ENCODE results near the gene TBC1D23.
"Not testable (repeated sequence)": the region's sequence is repeated elsewhere in the genome, so short reads cannot be mapped to it uniquely, and the experiment has no call there.

The TBC1D23 gene

DNA sequence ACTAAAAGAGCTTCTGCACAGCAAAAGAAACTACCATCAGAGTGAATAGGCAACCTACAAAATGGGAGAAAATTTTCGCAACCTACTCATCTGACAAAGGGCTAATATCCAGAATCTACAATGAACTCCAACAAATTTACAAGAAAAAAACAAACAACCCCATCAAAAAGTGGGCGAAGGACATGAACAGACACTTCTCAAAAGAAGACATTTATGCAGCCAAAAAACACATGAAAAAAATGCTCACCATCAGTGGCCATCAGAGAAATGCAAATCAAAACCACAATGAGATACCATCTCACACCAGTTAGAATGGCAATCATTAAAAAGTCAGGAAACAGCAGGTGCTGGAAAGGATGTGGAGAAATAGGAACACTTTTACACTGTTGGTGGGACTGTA is 91.0 kb downstream of the TBC1D23 start:
- not testable (repeated sequence) for DNase-seq (ENCODE audit: low read depth, low spot score)

DNA sequence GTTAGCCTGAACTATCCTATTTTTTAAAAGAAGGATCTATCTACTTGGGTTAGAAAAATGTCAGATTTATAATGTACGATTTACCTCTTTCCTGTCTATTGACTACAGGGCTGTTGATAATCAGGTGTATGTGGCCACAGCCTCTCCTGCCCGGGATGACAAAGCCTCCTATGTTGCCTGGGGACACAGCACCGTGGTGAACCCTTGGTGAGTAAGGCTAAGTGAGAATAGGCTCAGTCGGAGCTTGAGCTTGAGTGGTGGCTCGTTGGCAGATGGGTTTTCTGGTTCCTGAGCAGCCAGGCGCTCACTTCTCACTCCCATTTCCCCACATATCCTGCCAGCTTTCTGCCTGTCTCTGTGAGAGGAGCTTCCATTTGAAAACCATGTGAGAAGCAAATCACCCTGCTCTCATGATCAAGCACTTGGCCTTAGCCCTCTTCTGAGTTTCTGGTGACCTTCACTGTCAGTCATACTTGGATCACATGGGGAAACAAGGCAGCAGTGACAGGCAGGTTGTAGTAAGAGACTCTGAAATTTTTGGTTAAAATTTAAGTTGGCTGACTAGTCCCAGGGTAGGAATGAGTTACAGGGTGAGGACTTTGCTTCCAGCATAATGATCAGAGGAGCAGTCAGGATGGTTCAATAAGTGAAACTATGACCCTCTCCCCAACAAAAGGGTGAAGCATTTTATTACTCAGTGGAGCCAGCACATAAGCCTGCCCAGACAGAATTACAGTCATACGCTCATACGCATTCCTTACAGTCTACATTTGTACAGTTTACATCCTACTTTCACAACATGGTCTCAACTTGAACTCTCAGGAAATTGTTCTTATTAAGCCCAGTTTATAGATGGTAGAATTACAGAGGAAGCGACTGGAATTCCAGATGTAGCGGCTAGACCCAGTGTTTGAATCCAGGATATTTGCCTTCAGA is 91.8 kb downstream of the TBC1D23 start:
- DNase-seq (ENCODE audit: low read depth, low spot score) = no peak

DNA sequence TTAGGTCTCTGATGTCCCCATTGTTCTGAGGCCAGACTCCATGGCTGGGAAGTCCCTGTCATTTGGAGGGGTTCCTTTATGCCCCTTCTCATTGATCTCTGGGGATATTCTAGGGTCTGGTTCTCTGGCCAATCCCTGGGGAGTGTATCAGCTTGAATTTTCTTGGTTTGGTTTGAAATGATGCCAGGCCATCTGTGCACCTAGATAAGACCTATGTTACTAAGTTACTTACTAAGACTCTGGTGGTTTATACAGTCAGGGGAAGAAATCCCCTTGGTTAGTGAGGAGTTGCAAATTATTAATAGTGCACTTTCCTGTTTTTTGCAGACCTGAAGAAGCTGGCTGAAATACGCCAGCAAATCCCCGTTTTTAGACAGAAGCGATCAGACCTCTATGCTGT is 94.1 kb downstream of the TBC1D23 start:
- no peak for DNase-seq (ENCODE audit: low read depth, low spot score)

DNA sequence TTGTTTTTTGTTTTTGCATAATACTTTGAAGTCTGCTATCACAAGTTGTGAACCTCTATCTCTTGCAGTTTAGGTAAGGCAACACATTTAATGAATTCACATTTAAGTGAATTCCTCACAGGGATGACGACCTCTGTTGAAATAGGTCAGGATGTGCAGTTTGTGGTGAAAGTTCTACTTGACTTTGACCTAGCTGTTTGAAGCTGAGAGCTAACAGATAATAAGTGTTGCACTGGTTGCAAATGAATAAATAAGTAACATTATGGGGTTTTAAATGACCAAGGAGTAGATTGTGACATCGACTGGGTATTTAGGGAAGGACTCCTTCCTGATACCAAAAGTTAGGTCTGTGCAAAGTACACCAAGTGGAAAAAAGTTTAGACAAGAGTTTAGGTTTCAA is 97.6 kb downstream of the TBC1D23 start:
- no peak for DNase-seq (ENCODE audit: low read depth, low spot score)

DNA sequence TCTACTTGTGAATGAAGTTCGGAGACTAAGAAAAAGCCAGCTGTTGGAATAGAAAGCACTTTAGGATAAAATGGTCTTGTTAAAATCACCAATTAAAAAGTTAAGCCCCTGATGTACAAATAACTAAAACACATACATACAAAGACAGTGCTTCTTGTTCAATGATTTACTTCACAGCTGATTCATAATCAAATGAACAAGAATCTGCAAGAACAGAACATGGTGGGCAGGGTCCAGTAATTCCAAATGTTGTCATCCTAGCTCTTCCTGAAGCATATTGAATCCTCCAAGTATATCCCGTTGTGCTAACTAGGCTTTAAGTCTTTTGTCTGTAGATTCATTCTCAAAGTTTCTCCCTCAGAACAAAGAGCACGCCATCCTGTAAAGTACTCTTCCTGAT is 98.2 kb downstream of the TBC1D23 start:
- DNase-seq (ENCODE audit: low read depth, low spot score) = no peak

DNA sequence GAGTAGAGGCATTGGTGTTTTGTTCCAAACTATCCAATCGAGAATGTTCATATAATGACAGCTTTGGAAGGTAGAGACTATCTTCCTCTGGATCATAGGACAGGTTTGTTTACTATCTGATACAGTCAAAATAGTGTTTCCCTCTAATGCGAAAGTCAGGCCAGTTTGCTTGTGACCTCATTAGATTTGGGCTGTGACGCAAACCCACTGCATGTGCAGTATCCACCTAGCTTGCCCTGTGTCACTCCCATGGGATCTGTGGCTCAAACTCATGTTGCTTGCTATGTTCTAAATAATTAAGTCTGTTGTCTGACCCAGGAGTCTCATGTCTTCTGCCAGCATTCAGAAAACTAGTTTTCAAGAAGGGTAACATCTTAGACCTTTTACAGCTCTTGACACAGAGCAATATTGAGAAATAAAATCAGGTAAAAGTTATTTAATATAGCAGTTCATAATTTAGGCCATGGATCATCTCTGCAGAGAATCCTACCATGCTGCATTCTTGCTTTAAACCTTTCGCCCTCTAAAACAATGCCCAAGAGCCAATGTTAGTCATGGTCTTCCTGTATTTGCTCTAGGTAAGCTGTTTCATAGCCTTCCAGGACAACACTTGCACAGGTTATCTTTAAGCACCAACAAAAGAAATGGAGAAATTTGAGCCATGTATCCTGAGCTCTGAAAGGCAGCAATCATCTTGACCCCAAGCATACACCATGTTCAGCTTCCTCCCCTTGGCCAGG is 100.1 kb downstream of the TBC1D23 start:
- no peak for DNase-seq (ENCODE audit: low read depth, low spot score)

DNA sequence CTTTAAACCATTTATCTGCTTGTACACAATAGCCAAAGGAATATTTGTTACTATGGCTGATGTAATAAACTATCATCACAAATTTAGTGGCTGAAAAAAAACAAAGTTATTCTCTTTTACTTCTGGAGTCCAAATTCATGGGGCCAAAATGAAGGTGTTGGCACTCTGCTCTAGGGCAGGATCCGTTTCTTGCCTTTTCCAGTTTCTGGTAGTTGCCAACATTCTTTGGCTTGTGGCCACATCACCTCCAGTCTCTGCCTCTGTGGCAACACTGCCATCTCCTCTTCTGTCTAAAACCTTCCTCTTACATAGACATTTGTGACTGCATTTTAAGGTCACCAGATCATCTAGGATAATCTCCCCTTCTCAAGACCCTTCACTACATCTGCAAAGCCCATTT is 101.1 kb downstream of the TBC1D23 start:
- DNase-seq (ENCODE audit: low read depth, low spot score) = no peak

DNA sequence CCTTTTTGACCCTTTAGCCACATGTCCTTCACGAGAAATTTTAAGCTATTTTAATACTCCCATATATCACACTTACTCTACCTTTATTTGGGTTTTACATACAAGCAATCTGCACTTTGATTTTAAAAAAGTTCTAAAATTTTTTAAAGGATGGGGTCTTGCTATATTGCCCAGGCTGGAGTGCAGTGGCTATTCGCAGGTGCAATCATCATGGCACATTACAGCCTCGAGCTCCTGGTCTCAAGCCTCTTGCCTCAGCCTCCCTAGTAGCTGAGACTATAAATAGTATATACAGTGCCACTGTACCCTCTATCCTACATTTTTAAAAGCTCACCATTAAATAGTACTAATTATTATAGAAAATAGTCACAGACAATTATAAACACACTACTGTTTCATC is 103.6 kb downstream of the TBC1D23 start:
- no peak for DNase-seq (ENCODE audit: low read depth, low spot score)

DNA sequence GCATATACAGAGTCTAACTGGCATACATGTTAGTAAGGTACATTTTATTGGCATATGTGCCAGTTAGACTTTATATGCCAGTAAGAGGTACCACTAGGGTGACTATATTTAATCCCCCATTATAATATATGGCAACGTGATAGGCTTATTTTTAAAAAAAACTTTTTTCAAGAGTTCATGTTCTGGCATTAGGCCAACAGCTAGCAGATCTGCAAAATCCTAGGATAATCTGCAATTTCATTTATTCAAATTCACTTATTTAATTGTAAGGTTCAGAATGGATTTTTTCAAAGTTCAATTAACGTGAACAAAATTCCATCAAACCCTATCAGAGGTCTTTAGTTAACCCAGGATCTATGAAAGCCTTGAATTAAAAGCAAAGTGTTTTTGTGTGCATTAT is 105.6 kb downstream of the TBC1D23 start:
- no peak for DNase-seq (ENCODE audit: low read depth, low spot score)

DNA sequence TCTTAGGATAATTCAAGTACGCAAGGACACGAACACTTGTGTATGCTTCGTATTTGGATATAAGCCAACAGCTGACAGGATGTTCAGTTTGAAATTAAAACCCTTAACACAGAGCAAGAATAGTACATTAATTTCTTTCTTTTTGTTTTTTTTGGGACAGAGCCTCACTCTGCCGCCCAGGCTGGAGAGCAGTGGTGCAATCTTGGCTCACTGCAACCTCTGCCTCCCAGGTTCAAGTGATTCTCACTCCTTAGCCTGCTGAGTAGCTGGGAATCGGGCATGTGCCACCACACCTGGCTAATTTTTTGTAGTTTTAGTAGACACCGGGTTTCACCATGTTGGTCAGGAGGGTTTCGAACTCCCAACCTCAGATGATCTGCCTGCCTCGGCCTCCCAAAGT is 107.6 kb downstream of the TBC1D23 start:
- DNase-seq (ENCODE audit: low read depth, low spot score) = no peak

DNA sequence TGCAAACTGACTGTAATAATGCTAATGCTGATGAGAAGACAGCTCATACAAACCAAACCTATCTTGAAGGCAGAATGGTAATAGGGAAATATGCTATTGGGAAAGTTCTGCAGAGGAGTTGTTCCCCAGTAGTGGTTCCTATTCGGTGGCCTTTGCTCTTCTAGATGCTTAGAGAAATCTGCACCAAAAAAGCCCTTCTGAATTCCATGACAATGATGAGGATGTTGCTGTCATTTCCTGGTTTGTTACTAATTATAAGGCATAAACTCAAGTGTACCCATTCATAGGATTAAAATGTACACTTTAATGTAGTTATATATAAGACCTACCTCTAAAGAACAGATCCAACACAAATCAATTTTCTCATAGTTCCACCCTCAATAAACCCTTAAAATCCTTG is 110.0 kb downstream of the TBC1D23 start:
- no peak for DNase-seq (ENCODE audit: low read depth, low spot score)

DNA sequence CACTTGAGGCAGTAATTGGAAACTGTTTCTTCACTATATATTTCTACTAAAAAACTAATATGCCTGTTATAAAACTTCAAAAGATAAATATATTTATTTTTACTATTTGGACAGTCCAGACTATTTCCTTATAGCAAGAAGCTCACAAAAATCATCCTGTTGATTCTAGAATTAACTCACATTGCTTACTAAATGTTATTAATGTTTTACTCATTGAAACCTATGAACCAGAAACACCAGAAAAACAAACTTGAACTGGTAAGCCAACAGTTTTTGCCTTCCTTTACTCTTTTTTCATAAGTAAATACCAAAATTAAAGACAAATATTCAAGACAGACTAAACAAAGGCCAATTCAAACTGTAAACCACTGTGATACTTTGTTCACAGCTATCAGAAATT is 113.7 kb downstream of the TBC1D23 start:
- no peak for DNase-seq (ENCODE audit: low read depth, low spot score)

All from brain pericyte (primary cell).